GM12878 (cell line): ENCODE results near the gene LRRC3. TPM values are rescaled to one million over a fixed set of nuclear protein-coding genes. Genes with fewer than 3 reads are reported as not detected.

Experiments used
- ATAC-seq: fragments of 200-7000 bp; cut with Tn5 transposase; 3 replicates; pipeline ENCODE4 v1.9.1; 2020; ENCODE audit warnings: mild to moderate bottlenecking, moderate library complexity
- BruUV-seq: library from RNA; stranded (reverse); fragments of 400-500 nt; replicated peaks from 2 replicates; lab custom pipeline; 2021; lab: Mats Ljungman, UMichigan
- CTCF ChIA-PET: fragments of 300-600 bp; sonication (Branson Sonifier 250); formaldehyde crosslinking; extraction: SDS; loops from one replicate; lab custom pipeline; 2021; ENCODE audit warnings: inconsistent platforms; lab: Yijun Ruan, JAX
- POLR2A ChIA-PET: fragments of 350-600 bp; formaldehyde crosslinking; extraction: SDS; loops from one replicate; lab custom pipeline; 2021; ENCODE audit warnings: inconsistent platforms; lab: Charles Lee
- RAD21 ChIA-PET: fragments of 300-600 bp; sonication (Branson Sonifier 250); formaldehyde crosslinking; loops from one replicate; lab custom pipeline; 2023; ENCODE audit warnings: antibody characterized with exemption; ENCODE audit not compliant: unreplicated experiment; lab: Charles Lee
- SMC1A ChIA-PET: fragments of 300-600 bp; sonication (Branson Sonifier 250); formaldehyde crosslinking; loops from one replicate; lab custom pipeline; 2023; ENCODE audit not compliant: unreplicated experiment, uncharacterized antibody; lab: Charles Lee
- DNase-seq: peaks from one replicate; pipeline ENCODE4 v3.0.0-alpha.2; 2011; ENCODE audit warnings: low read depth, low spot score
- FAIRE-seq: peaks from 3 replicates; lab custom pipeline; 2011; peaks lifted over from hg19 to GRCh38; lab: Jason Lieb, UNC
- H2AFZ ChIP-seq: 2 replicates; pipeline ENCODE4 v1.6.0; 2011; ENCODE audit warnings: low read depth, low read length, control low read depth; ENCODE audit not compliant: control insufficient read depth
- H3K27ac ChIP-seq: 2 replicates; pipeline ENCODE4 v1.5.1; 2011; ENCODE audit warnings: control low read depth; ENCODE audit not compliant: control insufficient read depth, insufficient read depth
- H3K27me3 ChIP-seq, 2 experiments: replicated peaks in 1 of 2; 2 replicates each; pipeline versions ENCODE4 v1.6.0 to v1.6.1; 2011; ENCODE audit warnings: low read length in 1 of 2; ENCODE audit not compliant: control insufficient read depth in 2 of 2, insufficient read depth in 2 of 2
- H3K36me3 ChIP-seq, 2 experiments: 2 replicates each; pipeline ENCODE4 v1.5.1; 2011; ENCODE audit warnings: low read length in 1 of 2; ENCODE audit not compliant: control insufficient read depth in 2 of 2, insufficient read depth in 2 of 2
- H3K4me1 ChIP-seq: 2 replicates; pipeline ENCODE4 v1.6.1; 2011; ENCODE audit warnings: mild to moderate bottlenecking, low read length, moderate library complexity, mixed read lengths; ENCODE audit not compliant: control insufficient read depth, insufficient read depth
- H3K4me2 ChIP-seq: 2 replicates; pipeline ENCODE4 v1.6.0; 2011; ENCODE audit warnings: control low read depth; ENCODE audit not compliant: control insufficient read depth, insufficient read depth
- H3K4me3 ChIP-seq: fragments of 200-600 bp; sonication (generic); 2 replicates; pipeline ENCODE4 v1.5.1; 2016
- H3K79me2 ChIP-seq: 2 replicates; pipeline ENCODE4 v1.6.0; 2011; ENCODE audit warnings: low read length; ENCODE audit not compliant: control insufficient read depth, insufficient read depth
- H3K9ac ChIP-seq: 2 replicates; pipeline ENCODE4 v1.8.0; 2011; ENCODE audit warnings: low read length, control low read depth, mixed read lengths; ENCODE audit not compliant: control insufficient read depth, insufficient read depth
- H3K9me3 ChIP-seq: replicated peaks from 3 replicates; pipeline ENCODE4 v1.5.1; 2011; ENCODE audit warnings: mild to moderate bottlenecking, low read length; ENCODE audit not compliant: control insufficient read depth, insufficient read depth
- H4K20me1 ChIP-seq: 2 replicates; pipeline ENCODE4 v1.6.0; 2011; ENCODE audit not compliant: control insufficient read depth, insufficient read depth
- BCL3 ChIP-seq: IDR thresholded peaks from 2 replicates; pipeline ENCODE4 v1.6.1; 2011; ENCODE audit warnings: borderline replicate concordance, low read depth, mild to moderate bottlenecking, moderate library complexity, low read length; ENCODE audit not compliant: insufficient read depth, poor library complexity, severe bottlenecking
- BRCA1 ChIP-seq: IDR thresholded peaks from 2 replicates; pipeline ENCODE4 v1.6.1; 2011; ENCODE audit warnings: low read depth, low read length, improper control_type of control experiment
- HCFC1 ChIP-seq: fragments of 150-350 bp; IDR thresholded peaks from 2 replicates; pipeline ENCODE4 v1.6.1; 2014; ENCODE audit warnings: low read length
- IKZF1 ChIP-seq: fragments of 450-650 bp; conservative IDR thresholded peaks from 2 replicates; pipeline ENCODE4 v1.6.1; 2017; ENCODE audit warnings: antibody characterized with exemption, mild to moderate bottlenecking
- PBX3 ChIP-seq: IDR thresholded peaks from 2 replicates; pipeline ENCODE4 v1.6.1; 2011; ENCODE audit warnings: mild to moderate bottlenecking, low read depth, low read length, moderate library complexity; ENCODE audit not compliant: insufficient replicate concordance
- POLR2AphosphoS2 ChIP-seq: IDR thresholded peaks from 2 replicates; pipeline ENCODE4 v1.6.1; 2011; ENCODE audit warnings: low read depth, mild to moderate bottlenecking, low read length, improper control_type of control experiment, moderate library complexity
- RBBP5 ChIP-seq: fragments of 200-600 bp; sonication (generic); conservative IDR thresholded peaks from 2 replicates; pipeline ENCODE4 v1.6.1; 2016
- SMAD5 ChIP-seq: IDR thresholded peaks from 2 replicates; pipeline ENCODE4 v1.6.1; 2016; ENCODE audit warnings: antibody characterized with exemption, low read depth
- ZBED1 ChIP-seq: IDR thresholded peaks from 2 replicates; pipeline ENCODE4 v1.6.1; 2016; ENCODE audit warnings: borderline replicate concordance
- WGBS: methylation state at CpG from one replicate; pipeline ENCODE4 v1.1.6; 2016; ENCODE audit warnings: low lambda C conversion rate; ENCODE audit not compliant: insufficient replicate concordance, insufficient coverage; ENCODE audit errors: missing lambda C conversion rate; 5-methylcytosine and 5-hydroxymethylcytosine counted together
- in situ Hi-C: fragments of 300-500 bp; cut with MboI; formaldehyde crosslinking; loops from 9 replicates; pipeline ENCODE4 v1.14.3; 2018; ENCODE audit warnings: mixed read lengths
- intact Hi-C: fragments of 100-400 bp; cut with micrococcal nuclease; formaldehyde crosslinking; loops from one replicate; pipeline ENCODE4 v1.14.2; 2022; ENCODE audit not compliant: unreplicated experiment
- polyA plus RNA-seq, 11 experiments: library from polyadenylated mRNA; depleted of rRNA in 4 of 11; unstranded in 6 of 11; stranded (reverse) in 5 of 11; fragments of >200 nt; fragmentation: Nextera tagmentation in 4 of 11; fragmentation: Illumina TruSeq in 1 of 11; extraction: Ambion mirVana in 4 of 11; extraction: Trizol in 1 of 11; gene quantifications; 1 replicate in 1 of 11; 2 replicates in 10 of 11; pipeline versions ENCODE4 v1.2.1 to v1.2.3, GENCODE V29; 2011 to 2016; ENCODE audit warnings: inconsistent platforms in 2 of 11, missing spikeins in 2 of 11, low read depth in 1 of 11
- total RNA-seq, 4 experiments: library from RNA; depleted of rRNA in 3 of 4; stranded (reverse); fragments of >200 nt in 3 of 4; fragmentation: Illumina TruSeq in 1 of 4; extraction: Trizol in 1 of 4; gene quantifications; 2 replicates each; pipeline versions ENCODE4 v1.2.1 to v1.2.3, GENCODE V29; 2013 to 2021

The LRRC3 gene
- total and polyA plus RNA-seq, 10 of the 15 experiments (the other 5 are each of a cell fraction or from before 2014, with no cell fraction given), result 0.02 to 0.31 (median 0.09) TPM; not detected in 1

- in situ Hi-C loops, result loop anchor here (5.0 kb wide), 1 partner anchor 287 kb away; no protein-coding TSS in a partner anchor
- BruUV-seq, result no TSS peak
- Histone ChIP-seq H3K9ac (no peak overlapping the region), H3K27me3 (no peaks in the 10 kb centered on the region; a peak in 1 of 4 replicates), H3K4me1 (no peaks in the 10 kb centered on the region), H2AFZ (no peak overlapping the region), H3K9me3 (no peaks in the 10 kb centered on the region), H3K4me3 (no peak overlapping the region), H3K4me2 (no peak overlapping the region), H4K20me1 (no peaks in the 10 kb centered on the region), H3K27ac (no peak overlapping the region), H3K79me2 (no peaks in the 10 kb centered on the region), H3K36me3 (no peaks in the 10 kb centered on the region)
- CTCF ChIA-PET, result no interaction called here
- no peak for TF ChIP-seq ZBED1
- TF ChIP-seq PBX3, result peak; percentile 45
- TF ChIP-seq BRCA1, result no peak
- TF ChIP-seq BCL3, result peak; percentile 63
- TF ChIP-seq RBBP5, result no peak
- TF ChIP-seq HCFC1, result no peak
- no peak for TF ChIP-seq POLR2AphosphoS2
- TF ChIP-seq IKZF1, result no peak
- TF ChIP-seq SMAD5, result no peak
- no peak for FAIRE-seq
- SMC1A ChIA-PET, result no interaction called here
- 52% methylated on average over 16 of the region's 16 CpGs for WGBS
- ATAC-seq, result no peak
- DNase-seq, result no peak
- intact Hi-C loops, result no loop called here
- RAD21 ChIA-PET, result no interaction called here
- POLR2A ChIA-PET, result no interaction called here
Measured at GRCh38 chr21:44505673-44506278, 50.5 kb downstream of the LRRC3 start.
